ENCODE measurements around the gene CORO7. TPM values are rescaled to one million over a fixed set of nuclear protein-coding genes. Genes with fewer than 3 reads are reported as not detected.

CORO7 gene
- polyA plus RNA-seq, 1 experiment, result 13.8 TPM

- ChIA-PET CTCF (interaction anchor here (1.4 kb wide), 2 partner anchors 8 to 22 kb away, joined by 3 to 4 read pairs; no protein-coding TSS in a partner anchor), POLR2A (no interaction called here)
- no peak for TF ChIP-seq CTCF (IDR thresholded peaks at IDR 0.05; ENCODE audit: insufficient read depth, low read depth, low read length)
- Histone ChIP-seq H3K36me3 (ENCODE audit: control insufficient read depth, insufficient read depth, low read length) (peaks cover 32% of the 10 kb centered on the region), H3K4me3 (ENCODE audit: low read depth, low read length) (no peak overlapping the region), H3K27me3 (ENCODE audit: control insufficient read depth, insufficient read depth, low read length) (no peaks in the 10 kb centered on the region)
- DNase-seq (ENCODE audit: low read depth), result no peak
Measured at GRCh38 chr16:4450430-4450829, 34.0 kb upstream of the CORO7 start.

- no peak for DNase-seq (ENCODE audit: low read depth)
- CTCF ChIA-PET, result no interaction called here
- Histone ChIP-seq H3K4me3 (ENCODE audit: low read depth, low read length) (no peak overlapping the region), H3K27me3 (ENCODE audit: control insufficient read depth, insufficient read depth, low read length) (no peaks in the 10 kb centered on the region), H3K36me3 (ENCODE audit: control insufficient read depth, insufficient read depth, low read length) (peaks cover 35% of the 10 kb centered on the region)
- TF ChIP-seq CTCF (IDR thresholded peaks at IDR 0.05; ENCODE audit: insufficient read depth, low read depth, low read length), result no peak
- POLR2A ChIA-PET, result no interaction called here
Measured at GRCh38 chr16:4443986-4444385, 27.6 kb upstream of the CORO7 start.

GRCh38 chr16:4443271-4443670 lies 26.9 kb upstream of the CORO7 start:
- H3K4me3 ChIP-seq (ENCODE audit: low read depth, low read length), result no peak overlapping the region
- POLR2A ChIA-PET, result no interaction called here
- CTCF ChIA-PET, result no interaction called here
- no peaks in the 10 kb centered on the region for H3K27me3 ChIP-seq (ENCODE audit: control insufficient read depth, insufficient read depth, low read length)
- H3K36me3 ChIP-seq (ENCODE audit: control insufficient read depth, insufficient read depth, low read length), result peaks cover 36% of the 10 kb centered on the region
- no peak for TF ChIP-seq CTCF (IDR thresholded peaks at IDR 0.05; ENCODE audit: insufficient read depth, low read depth, low read length)
- DNase-seq (ENCODE audit: low read depth), result no peak

- CTCF ChIA-PET, result interaction anchor here (0.6 to 1.3 kb wide), 2 partner anchors 9 to 395 kb away, joined by 3 read pairs; no protein-coding TSS in a partner anchor
- no peak for DNase-seq (ENCODE audit: low read depth)
- Histone ChIP-seq H3K27me3 (ENCODE audit: control insufficient read depth, insufficient read depth, low read length) (no peaks in the 10 kb centered on the region), H3K36me3 (ENCODE audit: control insufficient read depth, insufficient read depth, low read length) (peaks cover 40% of the 10 kb centered on the region), H3K4me3 (ENCODE audit: low read depth, low read length) (no peak overlapping the region)
- POLR2A ChIA-PET, result no interaction called here
- no peak for TF ChIP-seq CTCF (IDR thresholded peaks at IDR 0.05; ENCODE audit: insufficient read depth, low read depth, low read length)
Measured at GRCh38 chr16:4442371-4442770, 26.0 kb upstream of the CORO7 start.

- Histone ChIP-seq H3K27me3 (ENCODE audit: control insufficient read depth, insufficient read depth, low read length) (no peaks in the 10 kb centered on the region), H3K4me3 (ENCODE audit: low read depth, low read length) (no peak overlapping the region), H3K36me3 (ENCODE audit: control insufficient read depth, insufficient read depth, low read length) (peaks cover 18% of the 10 kb centered on the region)
- ChIA-PET CTCF (interaction anchor here (0.6 kb wide), 2 partner anchors 145 to 1443 kb away, joined by 3 to 4 read pairs; no protein-coding TSS in a partner anchor), POLR2A (no interaction called here)
- DNase-seq (ENCODE audit: low read depth), result no peak
- TF ChIP-seq CTCF (IDR thresholded peaks at IDR 0.05; ENCODE audit: insufficient read depth, low read depth, low read length), result no peak
Measured at GRCh38 chr16:4437366-4437765, 21.0 kb upstream of the CORO7 start.
